NCI-H526 treated with DMSO at 0.1 percent for 48 hours (cell line): ENCODE data around the gene OR8J3.
"Not testable (repeated sequence)": the region's sequence is repeated elsewhere in the genome, so short reads cannot be mapped to it uniquely, and the experiment has no call there.

Experiments used
- DNase-seq: peaks from one replicate; lab custom pipeline; 2025; lab: John Stamatoyannopoulos, UW

Gene OR8J3

DNA sequence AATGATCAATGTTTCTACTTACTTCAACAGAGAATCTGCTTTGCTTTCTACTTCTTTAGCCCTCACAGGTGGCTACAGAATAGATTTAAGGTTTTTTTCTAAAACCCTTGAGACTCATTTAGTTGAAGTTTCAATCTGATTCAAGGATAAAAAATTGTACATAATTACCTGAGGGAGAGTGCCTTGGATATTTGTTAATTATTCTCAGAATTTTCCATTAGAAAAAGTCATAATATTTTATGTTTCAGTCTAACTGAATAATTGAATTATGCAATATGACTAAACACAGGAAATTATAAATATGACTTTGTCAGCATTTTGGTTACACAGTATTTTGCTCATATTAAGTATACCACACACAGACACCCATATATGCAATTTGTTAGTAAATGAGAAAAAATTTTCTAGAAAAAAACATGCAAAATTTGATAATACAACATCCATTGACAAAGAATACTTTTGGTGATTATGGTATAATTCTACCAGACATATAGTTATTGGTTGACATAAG is at the start of gene OR8J3:
TSS of gene OR8J3 (minus strand) at position 51 of the 511 bp plus-strand sequence. CDS start 2,483 bp downstream, outside the sequence.
- DNase-seq = no peak

DNA sequence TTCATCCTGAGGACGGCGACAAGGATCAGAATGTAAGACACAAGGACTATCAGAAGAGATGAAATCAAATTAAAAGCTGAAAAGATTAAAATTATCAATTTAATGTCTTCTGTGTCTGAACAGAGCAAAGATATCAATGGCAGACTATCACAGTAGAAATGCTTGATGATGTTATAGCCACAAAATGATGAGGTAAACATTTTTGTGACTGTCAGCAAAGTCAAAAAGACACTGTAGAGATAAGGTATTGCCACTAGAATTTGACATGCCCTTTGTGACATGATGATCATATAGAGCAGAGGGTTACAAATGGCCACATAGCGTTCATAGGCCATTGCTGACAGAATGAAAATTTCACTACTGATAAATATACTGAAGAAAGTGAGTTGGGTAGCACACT is 48.6 kb upstream of the OR8J3 start:
- no peak for DNase-seq

DNA sequence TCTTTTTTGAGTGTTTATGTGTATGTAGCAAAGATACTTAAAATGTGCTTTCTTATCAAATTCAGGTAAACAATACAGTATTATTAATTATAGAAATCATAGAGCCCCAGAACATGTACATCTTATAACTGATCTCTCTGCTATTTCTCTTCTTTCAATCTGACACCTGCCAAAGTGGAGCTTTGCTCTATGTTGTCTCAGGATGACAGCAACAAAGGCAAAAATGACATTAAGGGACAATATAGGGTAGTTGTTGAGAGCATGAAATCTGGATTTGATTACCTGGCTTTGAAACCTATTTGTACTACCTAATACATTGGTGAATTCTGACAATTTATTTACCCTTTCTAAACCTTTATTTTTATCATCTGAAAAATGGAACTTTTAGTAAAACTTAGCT is 43.5 kb upstream of the OR8J3 start:
- DNase-seq = no peak

DNA sequence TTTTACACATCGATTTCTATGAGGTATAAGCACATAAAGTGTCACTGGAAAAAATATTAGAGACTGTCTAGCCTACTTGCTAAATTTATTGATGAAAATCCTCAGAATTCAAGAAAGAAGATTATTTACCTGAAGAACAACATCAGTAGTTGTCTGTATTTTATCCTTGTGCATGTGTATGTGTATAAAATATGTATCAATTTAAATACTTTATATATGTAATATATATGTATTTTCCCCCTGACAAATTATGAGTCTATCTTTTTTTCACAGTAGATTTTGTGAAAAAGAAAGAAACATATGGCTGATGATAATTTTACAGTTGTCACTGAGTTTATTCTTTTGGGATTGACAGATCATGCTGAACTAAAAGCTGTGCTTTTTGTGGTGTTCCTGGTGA is 36.3 kb upstream of the OR8J3 start, which contains the start of gene OR5J2:
TSS of gene OR5J2 (plus strand) at position 301 of the 400 bp plus-strand sequence. CDS start at position 301, 0 bp downstream.
- DNase-seq = no peak

DNA sequence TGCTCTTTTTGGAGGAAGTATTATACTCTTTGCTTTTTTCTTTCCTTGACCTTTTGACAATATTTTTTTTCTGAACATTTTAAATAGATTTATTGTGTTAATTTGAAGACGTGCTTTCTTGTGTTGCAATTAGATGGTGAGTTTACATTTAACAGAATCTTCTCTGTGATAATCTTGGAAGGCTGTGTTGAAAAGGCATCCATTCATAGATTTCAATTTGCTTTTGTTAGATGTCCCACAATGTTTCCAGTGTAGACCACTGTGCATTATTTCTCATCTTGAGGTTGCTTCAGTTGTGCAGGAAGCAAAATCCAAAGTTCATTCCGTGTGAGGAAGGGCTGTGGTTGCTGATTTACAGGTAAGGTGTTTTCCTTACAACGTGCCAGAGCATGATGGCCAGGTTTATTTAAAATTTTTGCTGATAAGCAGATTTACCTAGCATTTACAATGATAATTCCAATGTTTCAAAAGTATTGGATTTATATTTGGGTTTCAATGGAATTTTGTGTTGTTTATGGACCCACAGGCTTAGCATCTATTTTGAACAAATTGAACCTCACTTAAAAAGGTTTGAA is 32.3 kb upstream of the OR8J3 start:
- no peak for DNase-seq

GRCh38 chr11:56163804-56164203 is 23.8 kb upstream of the OR8J3 start:
- DNase-seq = no peak

DNA sequence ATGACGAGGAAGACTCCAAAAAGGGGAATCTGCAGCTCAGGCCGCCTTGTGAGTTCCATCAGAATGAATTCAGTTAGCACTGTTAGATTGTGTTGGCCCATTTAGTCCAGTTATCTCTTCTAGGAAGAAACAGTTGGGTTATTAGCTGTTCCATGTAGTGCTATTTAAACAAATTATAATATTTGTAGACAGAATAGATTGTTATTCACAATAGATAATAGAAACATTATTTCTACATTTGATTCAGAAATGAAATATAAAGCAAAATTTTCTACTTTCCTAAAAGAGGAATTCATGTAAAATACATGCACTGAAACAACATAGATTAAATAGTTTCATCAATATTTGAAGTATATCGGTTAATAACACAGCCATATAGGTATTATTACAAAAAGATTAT is 20.2 kb upstream of the OR8J3 start, which contains the start of gene OR8K5:
TSS of gene OR8K5 (minus strand) at position 101 of the 400 bp plus-strand sequence. CDS start at position 101, 0 bp downstream.
- DNase-seq = no peak

- no peak for DNase-seq
Observed at GRCh38 chr11:56152333-56152732, 12.3 kb upstream of the OR8J3 start.

- DNase-seq = no peak
Observed at GRCh38 chr11:56151376-56151775, 11.4 kb upstream of the OR8J3 start.

- not testable (repeated sequence) for DNase-seq
Observed at GRCh38 chr11:56143681-56144080, 3.7 kb upstream of the OR8J3 start.

DNA sequence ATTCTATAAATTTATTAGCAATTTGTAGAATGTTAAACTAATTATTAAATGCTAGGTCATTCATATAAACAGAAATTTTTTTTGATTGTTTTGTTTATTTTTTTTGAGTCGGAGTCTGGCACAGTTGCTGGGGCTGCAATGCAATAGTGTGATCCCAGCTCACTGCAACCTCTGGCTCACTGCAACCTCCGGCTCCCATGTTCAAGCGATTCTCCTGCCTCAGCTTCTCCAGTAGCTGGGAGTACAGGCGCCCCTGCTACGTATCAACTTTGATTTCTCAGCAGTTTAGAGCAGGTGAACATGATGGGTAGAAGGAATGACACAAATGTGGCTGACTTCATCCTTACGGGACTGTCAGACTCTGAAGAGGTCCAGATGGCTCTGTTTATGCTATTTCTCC is 17.9 kb downstream of the OR8J3 start, which contains the start of gene OR8H3:
TSS of gene OR8H3 (plus strand) at position 301 of the 400 bp plus-strand sequence. CDS start at position 301, 0 bp downstream.
- no peak for DNase-seq

- no peak for DNase-seq
Observed at GRCh38 chr11:56103210-56103737, 36.7 kb downstream of the OR8J3 start, which contains the start of gene OR8H2. Gene OR8H2 (plus strand): TSS chr11:56103687. CDS start chr11:56105043, 1,356 bp downstream.

GRCh38 chr11:56093008-56093407 is 47.0 kb downstream of the OR8J3 start, which contains the start of gene OR8I2:
Gene OR8I2 (plus strand): TSS chr11:56093308. CDS start chr11:56093308, 0 bp downstream.
- no peak for DNase-seq

DNA sequence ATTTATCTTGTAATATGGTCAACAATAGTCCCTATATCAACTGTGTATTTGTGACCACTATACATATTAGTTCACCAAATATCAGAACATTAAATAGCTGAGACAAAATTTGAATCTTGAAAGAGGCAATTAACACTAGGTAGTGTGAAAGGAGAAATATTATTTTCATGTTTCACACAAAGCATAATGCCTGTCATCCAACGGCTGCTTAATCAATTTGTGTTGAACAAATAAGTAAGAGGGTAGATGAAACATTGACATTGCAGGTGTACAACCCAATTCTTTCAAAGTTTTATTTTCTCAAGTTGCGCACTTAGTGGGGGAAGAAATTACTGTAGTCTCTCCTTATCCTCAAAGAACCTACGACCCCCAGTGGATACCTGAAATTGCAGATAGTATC is 50.3 kb downstream of the OR8J3 start:
- no peak for DNase-seq
